ENCODE measurements around the gene BABAM2.

- TF ChIP-seq CTCF (IDR thresholded peaks at IDR 0.05) (no peak), POLR2A (IDR thresholded peaks at IDR 0.05) (no peak), EP300 (IDR thresholded peaks at IDR 0.05) (no peak)
Measured at GRCh38 chr2:28142386-28142785, 251.9 kb downstream of the BABAM2 start.
